GM23248 (cell line): ENCODE results near the gene RASSF8.

Experiments used
- EZH2 ChIP-seq: fragments of 200-600 bp; sonication (generic); IDR thresholded peaks from 2 replicates; pipeline ENCODE4 v1.6.1; 2018; ENCODE audit warnings: antibody characterized with exemption, mild to moderate bottlenecking; ENCODE audit not compliant: insufficient read depth, poor library complexity, severe bottlenecking
- EZH2phosphoT487 ChIP-seq: fragments of 200-600 bp; sonication (generic); IDR thresholded peaks from 2 replicates; pipeline ENCODE4 v1.6.1; 2018; ENCODE audit warnings: antibody characterized with exemption, moderate library complexity, mild to moderate bottlenecking, low read depth; ENCODE audit not compliant: insufficient read depth

- TF ChIP-seq EZH2phosphoT487 (no peak), EZH2 (no peak)
Observed at GRCh38 chr12:25929142-25929541, 29.3 kb upstream of the RASSF8 start.
